Measurements from ENCODE around the gene UCP2.

DNA sequence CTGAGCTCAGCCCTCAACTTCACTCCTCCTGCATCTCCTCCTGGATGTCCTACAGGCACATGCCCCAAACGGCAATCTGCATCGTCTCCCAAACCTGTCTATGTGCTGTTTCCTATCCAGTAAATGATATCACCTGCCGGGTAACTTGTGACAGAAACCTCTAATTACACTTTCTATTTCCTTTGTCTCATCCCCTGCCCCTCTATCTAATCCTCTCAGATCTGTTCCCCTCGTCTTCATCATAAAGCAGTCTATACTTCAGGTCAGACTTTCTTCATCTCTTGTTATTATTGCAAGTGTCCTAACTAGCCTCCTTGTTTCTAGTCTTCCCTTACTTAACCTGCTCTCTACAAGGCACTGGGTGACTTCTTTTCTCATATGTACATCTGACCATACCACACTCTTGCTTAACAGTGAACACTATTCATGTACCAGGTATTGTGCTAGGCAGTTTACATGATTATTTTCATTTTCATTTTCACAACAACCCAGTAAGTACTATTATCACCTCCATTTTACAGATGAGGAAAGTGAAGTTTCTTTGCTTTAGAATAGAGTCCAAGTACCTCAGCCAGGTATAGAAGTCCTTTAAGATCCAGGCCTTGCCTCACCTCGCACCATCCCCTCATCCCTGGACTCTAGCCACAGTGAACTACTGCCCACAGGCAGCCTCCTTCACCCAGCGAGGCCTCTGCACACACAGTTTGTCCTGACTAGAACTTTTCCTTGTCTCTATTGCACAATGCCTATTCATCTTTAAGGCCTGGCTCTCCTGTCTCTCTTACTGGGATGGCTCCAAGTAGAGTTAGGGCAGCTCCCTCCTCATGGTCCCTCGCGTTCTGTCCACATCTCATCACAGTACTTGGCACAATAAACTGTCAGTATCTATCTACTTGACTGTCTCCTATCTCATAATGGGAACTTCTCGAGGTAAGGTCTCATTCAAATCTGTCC is 48.4 kb upstream of the UCP2 start:
- TF ChIP-seq, protein P1, sequence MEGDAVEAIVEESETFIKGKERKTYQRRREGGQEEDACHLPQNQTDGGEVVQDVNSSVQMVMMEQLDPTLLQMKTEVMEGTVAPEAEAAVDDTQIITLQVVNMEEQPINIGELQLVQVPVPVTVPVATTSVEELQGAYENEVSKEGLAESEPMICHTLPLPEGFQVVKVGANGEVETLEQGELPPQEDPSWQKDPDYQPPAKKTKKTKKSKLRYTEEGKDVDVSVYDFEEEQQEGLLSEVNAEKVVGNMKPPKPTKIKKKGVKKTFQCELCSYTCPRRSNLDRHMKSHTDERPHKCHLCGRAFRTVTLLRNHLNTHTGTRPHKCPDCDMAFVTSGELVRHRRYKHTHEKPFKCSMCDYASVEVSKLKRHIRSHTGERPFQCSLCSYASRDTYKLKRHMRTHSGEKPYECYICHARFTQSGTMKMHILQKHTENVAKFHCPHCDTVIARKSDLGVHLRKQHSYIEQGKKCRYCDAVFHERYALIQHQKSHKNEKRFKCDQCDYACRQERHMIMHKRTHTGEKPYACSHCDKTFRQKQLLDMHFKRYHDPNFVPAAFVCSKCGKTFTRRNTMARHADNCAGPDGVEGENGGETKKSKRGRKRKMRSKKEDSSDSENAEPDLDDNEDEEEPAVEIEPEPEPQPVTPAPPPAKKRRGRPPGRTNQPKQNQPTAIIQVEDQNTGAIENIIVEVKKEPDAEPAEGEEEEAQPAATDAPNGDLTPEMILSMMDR (IDR thresholded peaks at IDR 0.05; ENCODE audit: low read depth, low read length) = no peak
- TF ChIP-seq POLR2A (IDR thresholded peaks at IDR 0.05; ENCODE audit: extremely low read depth, insufficient read length) = no peak
- no peak for TF ChIP-seq MYC (IDR thresholded peaks at IDR 0.05; ENCODE audit: low read depth, low read length)
- TF ChIP-seq, protein P2, sequence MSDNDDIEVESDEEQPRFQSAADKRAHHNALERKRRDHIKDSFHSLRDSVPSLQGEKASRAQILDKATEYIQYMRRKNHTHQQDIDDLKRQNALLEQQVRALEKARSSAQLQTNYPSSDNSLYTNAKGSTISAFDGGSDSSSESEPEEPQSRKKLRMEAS (IDR thresholded peaks at IDR 0.05; ENCODE audit: low read depth, low read length) = no peak

All from NB4 (cell line).